Daoy (cell line): ENCODE results near the gene CRYL1. TPM values are rescaled to one million over a fixed set of nuclear protein-coding genes. Genes with fewer than 3 reads are reported as not detected.

Source experiments
- DNase-seq: peaks from one replicate; pipeline ENCODE4 v3.0.0-alpha.2; 2015; ENCODE audit warnings: low read depth
- total RNA-seq: library from RNA; depleted of rRNA; stranded (reverse); fragments of >200 nt; shearing (Covaris generic); gene quantifications from 2 replicates; pipeline ENCODE4 v1.2.3, GENCODE V29; 2014; rRNA removed

CRYL1 gene
- 1.4 and 3.5 TPM in 2 replicates for total RNA-seq

DNA sequence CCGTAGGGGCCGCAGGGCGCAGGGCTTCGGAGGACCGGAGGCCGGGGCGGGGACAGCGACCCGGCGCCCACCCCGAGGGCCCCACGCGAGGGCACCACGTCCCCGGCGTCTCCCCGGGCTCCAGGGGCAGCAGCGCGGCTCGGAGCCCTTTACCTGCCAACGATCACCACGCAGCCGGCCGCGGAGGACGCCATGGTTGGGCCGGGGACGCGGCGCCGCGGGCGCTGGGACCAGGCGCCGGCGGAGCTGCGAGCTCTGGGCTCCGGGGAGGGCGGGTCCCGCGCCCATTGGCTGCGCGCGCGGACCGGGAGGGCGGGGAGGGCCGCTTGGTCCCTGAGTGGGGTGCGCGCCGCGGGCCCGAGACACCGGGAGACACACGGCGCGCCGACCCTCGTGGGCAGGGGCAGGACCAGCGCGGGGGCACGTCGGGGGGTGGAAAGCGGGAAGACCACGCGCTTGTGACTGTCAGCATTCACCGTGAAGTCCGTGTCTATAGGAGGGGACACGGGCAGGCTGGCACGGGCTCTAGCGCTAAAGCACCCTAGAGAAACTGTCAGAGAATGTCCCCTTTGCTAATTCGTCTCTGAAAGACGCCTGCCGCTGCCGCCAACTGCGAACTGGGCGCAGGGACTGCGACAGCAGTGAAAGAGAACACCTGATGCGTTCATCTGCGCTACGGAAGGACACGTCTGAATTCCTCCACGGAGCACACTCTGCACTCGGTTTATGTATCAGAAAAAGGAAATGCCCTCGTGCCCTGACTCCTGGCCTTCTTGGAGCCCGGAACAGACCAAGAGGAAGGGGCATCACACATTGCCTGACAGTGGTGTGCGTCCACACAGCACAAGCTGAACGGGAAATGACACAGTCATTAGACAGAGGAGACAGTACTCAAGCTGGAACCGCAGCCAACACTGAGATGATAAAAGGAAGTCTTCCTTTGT lies at the start of gene CRYL1:
Gene CRYL1, minus strand, starts transcription at position 257 of the 944 bp plus-strand sequence. Its CDS starts 63 bp downstream, at position 194.
- DNase-seq, result peak; percentile 73

GRCh38 chr13:20573636-20574035 lies 48.0 kb upstream of the CRYL1 start:
- DNase-seq, result no peak

DNA sequence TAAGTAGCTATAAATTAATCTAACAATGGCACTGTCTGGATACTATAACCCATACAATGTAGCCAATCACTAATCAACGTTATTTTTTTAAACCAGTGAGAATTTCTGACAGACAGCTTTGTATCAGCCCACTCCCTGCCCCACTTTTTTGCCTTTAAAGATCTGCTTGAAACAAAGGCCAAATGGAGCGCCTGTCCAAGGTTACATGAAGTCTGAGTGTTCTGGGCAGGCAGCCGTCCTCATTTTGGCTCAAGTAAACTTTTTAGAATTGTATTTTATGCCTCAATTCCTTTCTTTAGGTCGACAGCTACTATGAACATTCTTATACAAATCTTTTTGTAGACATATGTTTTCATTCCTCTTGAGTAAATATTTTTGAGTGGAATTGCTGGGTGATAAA lies 47.5 kb upstream of the CRYL1 start:
- no peak for DNase-seq

- no peak for DNase-seq
Observed at GRCh38 chr13:20571676-20572075, 46.0 kb upstream of the CRYL1 start.

DNA sequence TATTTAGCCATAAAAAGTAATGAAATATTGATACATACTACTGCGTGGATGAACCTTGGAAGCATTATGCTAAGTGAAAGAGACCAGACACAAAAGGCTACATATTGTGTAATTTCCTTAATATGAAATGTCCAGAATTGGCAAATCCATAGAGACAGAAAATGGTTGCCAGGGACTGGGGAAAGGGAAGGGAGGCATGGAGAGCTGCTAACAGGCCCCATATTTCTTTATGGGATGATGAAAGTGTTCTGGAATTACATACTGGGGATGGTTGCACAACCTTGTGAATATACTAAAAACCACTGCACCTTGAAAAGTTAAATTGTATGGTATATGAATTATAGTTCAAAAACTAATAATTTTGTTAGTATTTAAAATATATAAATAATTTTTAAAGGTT lies 44.9 kb upstream of the CRYL1 start:
- no peak for DNase-seq

DNA sequence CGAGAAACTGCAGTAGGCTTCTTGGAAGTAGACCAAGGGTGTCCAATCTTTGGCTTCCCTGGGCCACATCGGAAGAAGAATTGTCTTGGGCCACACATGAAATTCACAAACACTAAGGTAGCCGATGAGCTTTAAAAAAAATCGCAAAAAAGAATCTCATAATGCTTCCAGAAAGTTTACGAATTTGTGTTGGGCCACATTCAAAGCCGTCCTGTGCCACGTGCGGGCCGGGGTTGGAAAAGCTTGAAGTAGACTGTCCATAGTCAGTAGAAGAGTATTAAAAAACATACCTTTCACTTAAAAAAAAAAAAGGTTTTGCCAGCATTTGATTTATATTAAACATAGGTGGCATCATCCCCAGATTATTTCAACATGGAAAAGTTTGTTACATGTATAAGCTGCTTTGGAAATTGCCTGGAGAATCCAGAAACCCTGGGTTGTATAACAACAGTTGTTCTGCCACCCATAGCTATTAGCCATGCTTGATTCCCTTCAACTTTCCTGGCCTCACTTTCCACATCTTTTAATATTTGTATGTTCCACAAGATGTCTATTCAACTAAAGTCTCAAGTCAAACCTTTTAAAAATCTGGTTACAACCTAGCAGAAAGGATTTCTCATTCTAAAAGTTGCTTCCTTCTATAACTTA lies 42.3 kb upstream of the CRYL1 start:
- no peak for DNase-seq

DNA sequence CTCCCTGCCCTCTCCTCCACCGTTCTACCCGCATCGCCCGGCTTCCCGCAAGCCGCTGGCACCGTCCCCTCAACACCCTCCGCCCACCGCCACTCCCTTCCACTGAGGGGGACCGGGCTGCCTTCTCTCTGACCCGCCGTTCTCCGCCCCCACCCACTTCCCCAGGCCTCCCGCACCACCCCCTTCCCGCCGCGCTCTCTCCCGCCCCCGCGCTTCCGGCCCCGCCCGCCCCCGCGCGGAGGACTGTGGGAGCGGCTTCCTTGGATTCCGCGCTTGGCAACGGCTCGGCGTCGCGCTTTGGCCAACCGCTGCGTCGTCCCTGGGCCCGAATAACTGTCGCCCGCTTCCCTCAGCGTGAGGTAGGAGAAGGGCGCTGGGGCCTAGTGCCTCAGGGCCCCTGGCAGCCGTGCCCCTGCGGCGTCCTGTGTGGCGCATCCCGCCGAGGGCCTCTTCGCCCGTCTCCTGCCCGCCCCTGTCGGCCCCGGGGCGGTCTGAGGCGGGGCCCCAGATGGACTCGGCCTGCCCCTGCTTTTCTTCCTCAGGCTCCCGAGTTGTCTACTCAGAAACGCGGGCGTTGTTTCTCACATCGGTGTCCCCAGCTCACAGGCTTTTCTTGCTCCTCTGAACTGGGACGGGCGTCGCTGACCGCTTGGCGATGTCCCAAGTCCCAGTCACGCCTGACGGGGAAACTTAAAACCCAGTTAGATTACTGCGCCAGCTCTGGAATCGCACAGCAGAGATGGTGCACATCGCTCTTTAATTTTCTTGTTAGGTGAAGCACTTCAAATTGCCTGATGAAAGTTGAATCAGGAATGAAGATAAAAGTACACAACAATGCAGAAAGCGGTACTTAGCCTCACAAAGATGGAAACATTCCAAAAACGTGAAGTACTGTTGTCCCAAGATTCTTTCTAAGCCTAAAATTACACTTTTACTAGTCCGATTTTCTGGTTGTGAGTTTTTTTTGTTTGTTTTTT lies 41.5 kb upstream of the CRYL1 start, which contains the start of gene IFT88:
Gene IFT88, plus strand, starts transcription at position 260 of the 977 bp plus-strand sequence. CDS start 7,229 bp downstream, outside the sequence.
- peak; percentile 90 for DNase-seq

DNA sequence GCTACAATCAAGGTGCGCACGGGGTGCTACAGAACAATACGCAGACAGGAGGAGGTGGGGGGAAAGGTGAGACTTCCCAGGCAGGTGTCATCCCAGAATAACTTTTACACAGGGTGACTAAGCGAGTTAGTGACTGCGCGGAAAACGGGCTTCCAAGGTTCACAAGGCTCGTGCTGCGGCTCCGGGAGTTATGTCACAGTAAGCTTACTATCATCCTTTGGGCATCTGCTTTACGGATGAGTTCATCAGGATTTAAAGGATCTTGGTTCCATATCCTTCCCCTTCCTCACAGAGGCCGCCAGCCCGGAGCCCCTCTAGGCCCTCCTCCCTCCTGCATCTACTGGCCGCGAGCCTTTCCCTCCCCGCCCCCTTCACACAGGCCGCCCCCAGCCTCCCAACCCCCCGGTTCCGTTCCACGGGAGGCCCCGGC lies 40.8 kb upstream of the CRYL1 start:
- no peak for DNase-seq

DNA sequence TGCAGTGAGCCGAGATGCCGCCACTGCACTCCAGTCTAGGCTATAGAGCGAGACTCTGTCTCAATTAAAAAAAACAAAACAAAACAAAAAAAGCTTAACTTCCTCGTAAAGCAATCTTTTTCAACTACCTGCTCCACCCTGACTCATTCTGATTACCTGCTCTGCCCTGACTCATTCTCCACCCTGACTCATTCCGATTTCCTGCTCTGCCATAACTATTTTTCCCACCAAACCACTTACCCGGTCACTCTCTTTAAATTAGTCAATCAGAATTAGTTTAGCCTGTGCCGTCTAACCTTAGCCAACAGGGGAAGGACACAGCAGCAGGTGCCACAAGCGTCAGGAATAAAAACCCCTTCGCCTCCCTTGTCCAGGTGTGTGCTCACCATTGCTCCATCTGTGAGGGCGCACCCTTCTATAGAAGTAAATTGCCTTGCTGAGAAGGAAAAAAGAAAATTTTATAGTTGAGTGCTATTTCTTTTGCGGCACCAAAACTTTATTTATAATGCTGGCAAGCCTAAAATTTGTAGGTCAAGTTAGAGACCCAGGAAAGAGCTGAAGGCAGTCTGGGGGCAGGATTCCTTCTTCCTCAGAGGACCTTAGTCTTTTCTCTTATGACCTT lies 39.6 kb upstream of the CRYL1 start:
- no peak for DNase-seq

DNA sequence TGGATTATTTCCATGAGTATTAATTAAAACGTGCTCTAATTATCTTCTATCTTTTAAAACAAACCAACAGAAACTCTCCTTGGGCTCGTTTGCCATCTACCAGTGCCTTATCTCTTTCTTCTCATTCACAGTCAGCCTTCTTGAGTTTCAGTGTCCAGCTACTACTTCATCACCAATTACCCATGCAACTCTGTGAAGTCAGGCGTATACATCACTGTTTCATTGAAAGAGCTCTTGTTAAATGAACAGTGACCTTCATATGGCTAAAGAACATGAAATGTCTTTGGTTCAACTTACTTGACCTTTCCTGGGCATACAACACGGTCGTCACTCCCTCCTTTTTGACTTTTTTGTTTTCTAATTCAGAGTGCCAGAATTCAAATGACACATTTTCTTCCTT lies 36.1 kb upstream of the CRYL1 start:
- DNase-seq, result no peak

DNA sequence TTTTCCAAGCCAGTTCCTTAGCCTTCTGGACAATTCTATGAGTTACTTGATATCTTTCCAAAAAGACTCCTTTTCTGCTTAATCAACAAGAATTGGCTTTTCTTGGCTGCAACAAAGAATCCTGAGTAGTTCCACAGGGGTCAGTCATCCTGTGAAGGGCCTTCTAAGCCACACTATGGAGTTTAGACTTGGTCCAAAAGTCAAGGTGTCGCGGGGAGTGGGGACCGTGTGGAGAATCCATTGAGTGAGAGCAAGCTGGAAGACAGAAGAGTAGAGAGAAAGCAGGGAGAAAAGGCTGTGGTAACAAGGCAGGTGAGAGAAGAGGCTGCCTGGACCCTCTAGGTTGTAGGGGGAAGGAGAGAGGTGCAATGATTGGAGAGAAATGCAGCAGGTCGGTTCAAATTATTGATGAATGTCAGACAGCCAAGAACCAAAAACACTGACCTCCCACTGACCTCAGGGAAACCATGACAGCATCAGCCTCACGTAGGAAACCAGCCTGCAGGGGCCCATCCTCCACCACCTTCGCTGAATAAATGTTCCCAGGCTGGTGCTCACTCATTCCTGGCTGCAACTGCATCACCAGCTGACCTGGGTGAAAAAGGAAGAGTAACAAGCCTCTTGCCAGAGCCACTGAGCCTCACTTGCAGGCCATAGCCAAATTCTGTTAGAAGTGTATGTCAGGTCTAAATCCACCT lies 34.2 kb upstream of the CRYL1 start:
- no peak for DNase-seq

DNA sequence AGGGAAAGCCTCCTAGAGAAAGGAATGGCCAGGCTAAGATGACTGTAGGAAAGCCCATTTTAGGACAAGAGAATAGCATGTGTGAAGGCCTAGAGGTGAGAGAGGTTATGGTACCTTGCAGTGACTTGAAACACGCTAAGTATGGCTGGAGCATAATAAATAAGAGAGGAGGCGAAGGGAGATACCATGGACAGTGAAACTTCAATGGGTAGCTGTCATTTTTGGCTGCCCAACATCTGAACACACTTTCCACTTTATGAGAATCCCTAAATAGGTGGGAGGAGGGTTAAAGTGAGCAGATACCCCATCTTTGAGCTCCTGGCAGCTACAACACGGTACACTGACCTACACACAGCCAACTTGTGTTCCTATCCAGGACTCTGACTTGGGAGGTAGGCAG lies 33.3 kb upstream of the CRYL1 start:
- no peak for DNase-seq

GRCh38 chr13:20553311-20553710 lies 27.7 kb upstream of the CRYL1 start:
- no peak for DNase-seq

DNA sequence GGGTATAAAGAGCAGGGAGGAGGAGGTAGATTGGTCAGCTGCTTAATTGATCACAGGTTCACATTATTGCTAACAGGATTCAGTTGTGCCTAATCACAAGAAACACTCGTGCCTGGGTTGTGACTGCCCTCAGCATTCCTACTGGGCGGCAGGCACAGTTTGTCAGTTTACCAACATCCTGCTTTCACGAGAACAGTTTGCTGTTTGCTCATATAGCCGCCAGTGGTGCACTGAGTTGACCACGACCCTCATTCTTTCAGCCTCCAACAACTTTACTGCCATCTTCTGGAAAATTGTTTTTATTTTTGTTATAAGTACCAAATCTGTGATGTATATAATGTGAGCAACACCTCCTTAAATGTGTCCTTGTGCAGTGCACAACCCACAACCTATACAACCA lies 25.1 kb upstream of the CRYL1 start:
- no peak for DNase-seq

GRCh38 chr13:20547479-20547908 lies 21.8 kb upstream of the CRYL1 start:
- DNase-seq, result no peak

GRCh38 chr13:20546556-20546955 lies 20.9 kb upstream of the CRYL1 start:
- no peak for DNase-seq

DNA sequence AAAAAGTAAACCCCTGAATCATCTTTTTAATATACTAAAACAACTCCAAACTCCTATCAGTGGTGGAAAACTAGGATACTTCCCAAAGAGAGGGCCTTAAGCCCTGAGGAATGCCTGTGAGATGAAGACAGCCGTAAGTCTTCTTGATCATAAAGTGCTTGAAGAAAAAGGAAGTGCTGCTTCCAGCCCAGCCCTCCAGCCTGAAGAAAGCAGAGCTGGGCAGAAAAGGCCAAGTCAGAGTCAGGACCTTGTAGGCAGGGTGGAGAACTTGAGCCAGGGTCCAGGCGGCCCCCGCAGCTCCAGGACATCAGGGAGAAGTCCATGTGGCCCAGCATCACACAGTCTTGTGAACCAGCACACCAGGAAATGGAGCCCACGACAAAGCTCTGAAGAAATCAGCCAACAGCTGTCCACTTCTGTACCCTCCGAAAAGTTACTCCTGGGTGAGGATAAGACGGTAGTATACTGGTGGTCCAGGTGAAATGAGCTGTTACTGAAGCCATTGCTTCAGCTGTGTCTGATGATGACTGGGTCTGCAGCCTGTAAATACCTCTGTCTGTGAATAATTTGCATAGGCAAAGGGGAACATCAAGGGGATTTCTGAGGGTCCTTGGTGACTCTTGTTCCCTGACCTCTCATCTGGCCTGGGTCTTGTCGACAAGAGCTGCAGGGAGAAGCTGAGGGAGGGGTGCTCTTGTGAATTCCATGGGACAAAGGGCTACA lies 18.7 kb upstream of the CRYL1 start:
- no peak for DNase-seq

- DNase-seq, result no peak
Observed at GRCh38 chr13:20536992-20537391, 11.3 kb upstream of the CRYL1 start.

DNA sequence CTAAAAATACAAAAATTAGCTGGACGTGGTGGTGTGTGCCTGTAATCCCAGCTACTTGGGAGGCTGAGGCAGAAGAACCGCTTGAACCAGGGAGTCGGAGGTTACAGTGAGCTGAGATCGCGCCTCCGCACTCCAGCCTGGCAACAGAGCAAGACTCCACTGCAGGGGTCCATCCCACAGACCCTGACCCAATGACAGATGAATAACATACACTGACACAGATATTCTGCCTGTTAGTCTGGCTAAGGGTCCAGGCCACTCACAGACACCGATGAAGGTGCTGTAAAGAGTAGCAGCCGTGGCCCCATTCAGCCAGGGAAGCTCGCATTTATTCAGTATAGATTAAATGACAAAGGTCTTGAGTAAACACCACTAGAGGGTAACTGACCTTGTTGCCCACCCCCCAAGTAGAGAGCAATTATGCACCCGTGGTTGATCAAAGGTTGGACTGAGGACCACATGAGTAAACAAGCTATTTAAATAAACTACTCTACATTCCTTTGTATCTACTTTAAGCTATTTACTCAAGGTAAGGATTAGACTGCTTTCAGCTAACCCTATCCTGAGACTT lies 8.5 kb upstream of the CRYL1 start:
- DNase-seq, result no peak
